Neural cell (in vitro differentiated cells): ENCODE measurements around the gene FGL2. TPM values are rescaled to one million over a fixed set of nuclear protein-coding genes. Genes with fewer than 3 reads are reported as not detected.

Source experiments
- H2AFZ ChIP-seq: fragments of 200-600, 300-800 bp; sonication (generic), shearing (Covaris generic); 2 replicates; pipeline ENCODE4 v1.6.0; 2014; ENCODE audit warnings: low read depth, mild to moderate bottlenecking, antibody characterized with exemption, low read length, moderate library complexity
- H3F3A ChIP-seq: fragments of 200-600 bp; shearing (Covaris generic); 2 replicates; pipeline ENCODE4 v1.6.1; 2016; ENCODE audit warnings: mild to moderate bottlenecking, moderate library complexity, mixed read lengths, antibody characterized with exemption, low read length; ENCODE audit not compliant: insufficient read depth, poor library complexity, severe bottlenecking
- H3K27ac ChIP-seq: fragments of 200-600, 300-800 bp; sonication (generic), shearing (Covaris generic); 2 replicates; pipeline ENCODE4 v1.5.1; 2014; ENCODE audit warnings: mild to moderate bottlenecking, low read length, moderate library complexity
- H3K27me3 ChIP-seq: fragments of 300-800, 200-600 bp; sonication (generic), shearing (Covaris generic); 2 replicates; pipeline ENCODE4 v1.6.0; 2014; ENCODE audit warnings: mild to moderate bottlenecking, low read depth, low read length, moderate library complexity; ENCODE audit not compliant: insufficient read depth
- H3K36me3 ChIP-seq: fragments of 300-800, 200-600 bp; sonication (generic), shearing (Covaris generic); 2 replicates; pipeline ENCODE4 v1.5.1; 2014; ENCODE audit warnings: mild to moderate bottlenecking, antibody characterized with exemption, low read length, moderate library complexity; ENCODE audit not compliant: insufficient read depth
- H3K4me2 ChIP-seq: fragments of 300-800, 200-600 bp; sonication (generic), shearing (Covaris generic); 2 replicates; pipeline ENCODE4 v1.6.0; 2014; ENCODE audit warnings: mild to moderate bottlenecking, low read length
- H3K4me3 ChIP-seq: fragments of 300-800, 200-600 bp; sonication (generic), shearing (Covaris generic); 2 replicates; pipeline ENCODE4 v1.5.1; 2014; ENCODE audit warnings: mild to moderate bottlenecking, low read length, moderate library complexity
- H3K79me2 ChIP-seq: fragments of 200-600 bp; shearing (Covaris generic); replicated peaks from 2 replicates; pipeline ENCODE4 v1.6.0; 2014; ENCODE audit warnings: mild to moderate bottlenecking, low read length, moderate library complexity; ENCODE audit not compliant: insufficient read depth
- H3K9ac ChIP-seq: fragments of 300-800, 200-600 bp; sonication (generic), shearing (Covaris generic); 2 replicates; pipeline ENCODE4 v1.6.1; 2016; ENCODE audit warnings: mild to moderate bottlenecking, low read length, mixed read lengths
- H3K9me2 ChIP-seq: fragments of 200-600 bp; shearing (Covaris generic); 2 replicates; pipeline ENCODE4 v1.6.1; 2016; ENCODE audit warnings: mild to moderate bottlenecking, low read length, mixed read lengths; ENCODE audit not compliant: insufficient read depth
- H3K9me3 ChIP-seq: fragments of 200-600, 300-800 bp; sonication (generic), shearing (Covaris generic); 2 replicates; pipeline ENCODE4 v1.6.1; 2016; ENCODE audit warnings: mild to moderate bottlenecking, mixed run types, low read length, moderate library complexity, mixed read lengths
- H4K20me1 ChIP-seq: fragments of 200-600 bp; shearing (Covaris generic); 2 replicates; pipeline ENCODE4 v1.6.1; 2016; ENCODE audit warnings: mild to moderate bottlenecking, mixed run types; ENCODE audit not compliant: insufficient read depth
- EP300 ChIP-seq: fragments of 450-650 bp; conservative IDR thresholded peaks from 2 replicates; pipeline ENCODE4 v1.6.1; 2014; ENCODE audit warnings: antibody characterized with exemption, mild to moderate bottlenecking, moderate library complexity; ENCODE audit not compliant: poor library complexity, severe bottlenecking
- EZH2 ChIP-seq: fragments of 200-600, 300-800 bp; shearing (Covaris generic), sonication (generic); IDR thresholded peaks from 2 replicates; pipeline ENCODE4 v1.6.1; 2014; ENCODE audit warnings: antibody characterized with exemption, low read length, borderline replicate concordance, mild to moderate bottlenecking; ENCODE audit not compliant: insufficient read depth, poor library complexity, severe bottlenecking
- MXI1 ChIP-seq: fragments of 450-650 bp; conservative IDR thresholded peaks from 2 replicates; pipeline ENCODE4 v1.6.1; 2014; ENCODE audit warnings: antibody characterized with exemption, mild to moderate bottlenecking; ENCODE audit not compliant: poor library complexity, severe bottlenecking
- POLR2AphosphoS5 ChIP-seq: IDR thresholded peaks from 2 replicates; pipeline ENCODE4 v1.6.1; 2012
- RAD21 ChIP-seq: fragments of 450-650 bp; conservative IDR thresholded peaks from 2 replicates; pipeline ENCODE4 v1.6.1; 2014; ENCODE audit warnings: antibody characterized with exemption, mild to moderate bottlenecking, moderate library complexity
- SMC3 ChIP-seq: fragments of 450-650 bp; conservative IDR thresholded peaks from 2 replicates; pipeline ENCODE4 v1.6.1; 2014; ENCODE audit warnings: antibody characterized with exemption, mild to moderate bottlenecking, moderate library complexity; ENCODE audit not compliant: poor library complexity
- TAF1 ChIP-seq: IDR thresholded peaks from 2 replicates; pipeline ENCODE4 v1.6.1; 2012; ENCODE audit warnings: low read depth
- polyA plus RNA-seq: library from polyadenylated mRNA; depleted of rRNA; stranded (reverse); fragments of >200 nt; gene quantifications from 2 replicates; pipeline ENCODE4 v1.2.3, GENCODE V29; 2014
- TF ChIP-seq, protein P1 (sequence below): IDR thresholded peaks from 2 replicates; pipeline ENCODE4 v1.6.1; 2012; ENCODE audit warnings: borderline replicate concordance
- TF ChIP-seq, protein P2 (sequence below): fragments of 450-650 bp; IDR thresholded peaks from 2 replicates; pipeline ENCODE4 v1.5.1; 2014; ENCODE audit warnings: antibody characterized with exemption, mild to moderate bottlenecking, moderate library complexity; ENCODE audit not compliant: poor library complexity, severe bottlenecking

Gene FGL2
- polyA plus RNA-seq, 1 donor from 2014 or later: 0.22 TPM

DNA sequence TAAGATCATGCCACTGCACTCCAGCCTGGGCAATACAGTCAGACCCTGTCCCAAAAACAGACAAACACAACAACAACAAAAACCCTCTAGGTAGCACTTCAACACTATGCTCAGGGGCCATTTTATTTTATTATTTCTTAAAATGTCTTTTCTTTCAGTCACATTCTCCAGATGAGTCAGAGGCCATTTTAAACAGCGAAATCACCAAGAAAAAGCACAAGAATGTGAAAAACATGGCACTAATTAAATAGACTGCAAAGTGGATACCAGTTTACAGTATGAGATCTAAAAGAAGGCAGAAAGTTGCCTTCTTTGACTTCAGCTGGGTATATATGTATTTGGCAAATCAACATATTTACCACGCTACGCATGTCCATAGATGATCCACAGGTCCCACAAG, 6.1 kb upstream of the FGL2 start:
- Histone ChIP-seq H4K20me1 (no peaks in the 10 kb centered on the region), H2AFZ (no peak overlapping the region), H3K27ac (no peak overlapping the region), H3K36me3 (no peaks in the 10 kb centered on the region), H3K9ac (no peak overlapping the region), H3K27me3 (no peaks in the 10 kb centered on the region), H3K79me2 (no peaks in the 10 kb centered on the region), H3K9me3 (peaks cover 13% of the 10 kb centered on the region), H3K9me2 (no peaks in the 10 kb centered on the region), H3K4me2 (no peak overlapping the region), H3F3A (no peaks in the 10 kb centered on the region), H3K4me3 (no peak overlapping the region)
- no peak for TF ChIP-seq TAF1
- TF ChIP-seq EP300: no peak
- no peak for TF ChIP-seq POLR2AphosphoS5
- TF ChIP-seq, protein P1, sequence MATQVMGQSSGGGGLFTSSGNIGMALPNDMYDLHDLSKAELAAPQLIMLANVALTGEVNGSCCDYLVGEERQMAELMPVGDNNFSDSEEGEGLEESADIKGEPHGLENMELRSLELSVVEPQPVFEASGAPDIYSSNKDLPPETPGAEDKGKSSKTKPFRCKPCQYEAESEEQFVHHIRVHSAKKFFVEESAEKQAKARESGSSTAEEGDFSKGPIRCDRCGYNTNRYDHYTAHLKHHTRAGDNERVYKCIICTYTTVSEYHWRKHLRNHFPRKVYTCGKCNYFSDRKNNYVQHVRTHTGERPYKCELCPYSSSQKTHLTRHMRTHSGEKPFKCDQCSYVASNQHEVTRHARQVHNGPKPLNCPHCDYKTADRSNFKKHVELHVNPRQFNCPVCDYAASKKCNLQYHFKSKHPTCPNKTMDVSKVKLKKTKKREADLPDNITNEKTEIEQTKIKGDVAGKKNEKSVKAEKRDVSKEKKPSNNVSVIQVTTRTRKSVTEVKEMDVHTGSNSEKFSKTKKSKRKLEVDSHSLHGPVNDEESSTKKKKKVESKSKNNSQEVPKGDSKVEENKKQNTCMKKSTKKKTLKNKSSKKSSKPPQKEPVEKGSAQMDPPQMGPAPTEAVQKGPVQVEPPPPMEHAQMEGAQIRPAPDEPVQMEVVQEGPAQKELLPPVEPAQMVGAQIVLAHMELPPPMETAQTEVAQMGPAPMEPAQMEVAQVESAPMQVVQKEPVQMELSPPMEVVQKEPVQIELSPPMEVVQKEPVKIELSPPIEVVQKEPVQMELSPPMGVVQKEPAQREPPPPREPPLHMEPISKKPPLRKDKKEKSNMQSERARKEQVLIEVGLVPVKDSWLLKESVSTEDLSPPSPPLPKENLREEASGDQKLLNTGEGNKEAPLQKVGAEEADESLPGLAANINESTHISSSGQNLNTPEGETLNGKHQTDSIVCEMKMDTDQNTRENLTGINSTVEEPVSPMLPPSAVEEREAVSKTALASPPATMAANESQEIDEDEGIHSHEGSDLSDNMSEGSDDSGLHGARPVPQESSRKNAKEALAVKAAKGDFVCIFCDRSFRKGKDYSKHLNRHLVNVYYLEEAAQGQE: no peak

DNA sequence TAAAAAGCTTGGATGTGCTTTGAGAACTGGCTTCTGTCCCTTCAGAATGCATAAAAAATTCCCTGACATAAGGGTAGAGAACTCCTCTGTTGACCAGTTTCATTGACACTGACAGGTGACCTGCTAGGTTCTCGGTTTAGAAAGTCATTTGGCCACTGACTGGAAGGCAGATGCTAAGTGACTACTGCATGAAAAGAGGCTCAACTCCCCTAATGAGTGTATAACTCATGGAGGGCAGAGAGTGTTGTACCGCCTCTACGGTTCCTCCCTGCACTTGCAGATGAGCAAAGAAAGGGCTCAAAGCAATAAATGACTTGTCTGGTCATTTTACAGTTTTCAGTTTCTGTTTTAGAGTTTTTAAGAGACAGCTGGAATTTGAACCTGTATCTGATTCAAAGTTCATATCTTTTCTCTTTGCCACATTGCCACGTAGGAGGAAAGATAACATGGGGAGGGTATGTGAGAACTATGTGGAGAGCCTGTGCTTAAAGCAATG, 2.9 kb upstream of the FGL2 start:
- Histone ChIP-seq H2AFZ (no peak overlapping the region), H3F3A (no peaks in the 10 kb centered on the region), H3K79me2 (no peaks in the 10 kb centered on the region), H4K20me1 (no peaks in the 10 kb centered on the region), H3K9ac (no peak overlapping the region), H3K9me3 (no peaks in the 10 kb centered on the region), H3K4me3 (no peak overlapping the region), H3K27me3 (no peaks in the 10 kb centered on the region), H3K9me2 (no peaks in the 10 kb centered on the region), H3K36me3 (no peaks in the 10 kb centered on the region), H3K27ac (no peak overlapping the region), H3K4me2 (no peak overlapping the region)
- no peak for TF ChIP-seq TAF1
- TF ChIP-seq EZH2: no peak
- TF ChIP-seq RAD21: no peak
- no peak for TF ChIP-seq MXI1
- no peak for TF ChIP-seq POLR2AphosphoS5
- TF ChIP-seq SMC3: no peak

DNA sequence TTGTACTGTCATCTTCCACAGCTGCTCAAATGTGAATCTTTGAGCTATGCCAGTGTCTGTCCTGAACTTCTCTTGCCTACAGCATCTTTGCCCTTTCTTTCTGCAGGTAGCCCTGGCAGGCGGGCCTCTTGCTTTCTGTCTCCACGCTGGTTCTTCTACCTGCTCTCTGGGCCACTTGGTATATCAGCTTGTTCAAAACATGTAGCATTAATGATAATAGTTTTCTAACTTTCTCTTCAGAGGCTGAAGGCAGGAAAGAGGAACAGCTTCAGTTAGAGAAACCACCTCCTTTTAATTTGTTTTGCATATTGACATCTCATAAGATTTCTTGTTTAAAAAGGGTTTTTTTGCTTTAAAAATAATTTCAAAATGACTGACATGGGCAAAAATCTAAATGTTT, 923 bp upstream of the FGL2 start:
- H3K27me3 ChIP-seq: no peaks in the 10 kb centered on the region
- H3K9ac ChIP-seq: no peak overlapping the region
- no peaks in the 10 kb centered on the region for H4K20me1 ChIP-seq
- TF ChIP-seq MXI1 (no peak), POLR2AphosphoS5 (no peak), TAF1 (no peak), SMC3 (no peak), EP300 (no peak), RAD21 (no peak), EZH2 (no peak)
- TF ChIP-seq, protein P2, sequence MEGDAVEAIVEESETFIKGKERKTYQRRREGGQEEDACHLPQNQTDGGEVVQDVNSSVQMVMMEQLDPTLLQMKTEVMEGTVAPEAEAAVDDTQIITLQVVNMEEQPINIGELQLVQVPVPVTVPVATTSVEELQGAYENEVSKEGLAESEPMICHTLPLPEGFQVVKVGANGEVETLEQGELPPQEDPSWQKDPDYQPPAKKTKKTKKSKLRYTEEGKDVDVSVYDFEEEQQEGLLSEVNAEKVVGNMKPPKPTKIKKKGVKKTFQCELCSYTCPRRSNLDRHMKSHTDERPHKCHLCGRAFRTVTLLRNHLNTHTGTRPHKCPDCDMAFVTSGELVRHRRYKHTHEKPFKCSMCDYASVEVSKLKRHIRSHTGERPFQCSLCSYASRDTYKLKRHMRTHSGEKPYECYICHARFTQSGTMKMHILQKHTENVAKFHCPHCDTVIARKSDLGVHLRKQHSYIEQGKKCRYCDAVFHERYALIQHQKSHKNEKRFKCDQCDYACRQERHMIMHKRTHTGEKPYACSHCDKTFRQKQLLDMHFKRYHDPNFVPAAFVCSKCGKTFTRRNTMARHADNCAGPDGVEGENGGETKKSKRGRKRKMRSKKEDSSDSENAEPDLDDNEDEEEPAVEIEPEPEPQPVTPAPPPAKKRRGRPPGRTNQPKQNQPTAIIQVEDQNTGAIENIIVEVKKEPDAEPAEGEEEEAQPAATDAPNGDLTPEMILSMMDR: no peak
- TF ChIP-seq, protein P1: no peak
- H3K36me3 ChIP-seq: no peaks in the 10 kb centered on the region
- no peaks in the 10 kb centered on the region for H3F3A ChIP-seq
- no peaks in the 10 kb centered on the region for H3K79me2 ChIP-seq
- H2AFZ ChIP-seq: no peak overlapping the region
- H3K27ac ChIP-seq: no peak overlapping the region
- H3K4me2 ChIP-seq: no peak overlapping the region
- H3K9me2 ChIP-seq: no peaks in the 10 kb centered on the region
- no peaks in the 10 kb centered on the region for H3K9me3 ChIP-seq
- H3K4me3 ChIP-seq: no peak overlapping the region
